K562 (cell line): ENCODE measurements around the gene PIGT. TPM values are rescaled to one million over a fixed set of nuclear protein-coding genes. Genes with fewer than 3 reads are reported as not detected.
A peak's percentile ranks its signal among the peaks of the same experiment; 100 is the strongest.

Source experiments
- ATAC-seq: fragments of 200-7000 bp; cut with Tn5 transposase; 3 replicates; pipeline ENCODE4 v1.9.1; 2020; ENCODE audit warnings: moderate library complexity
- BruUV-seq: library from RNA; stranded (reverse); fragments of 400-500 nt; replicated peaks from 2 replicates; lab custom pipeline; 2021; lab: Mats Ljungman, UMichigan
- CTCF ChIA-PET: fragments of 300-600 bp; formaldehyde crosslinking; extraction: SDS; loops from one replicate; lab custom pipeline; 2021; ENCODE audit warnings: low intra/inter-chr PET ratio; lab: Yijun Ruan, JAX
- POLR2A ChIA-PET: fragments of 300-600, 350-650 bp; sonication (Branson Sonifier 250); formaldehyde crosslinking; extraction: SDS; loops from one replicate; lab custom pipeline; 2021; ENCODE audit warnings: antibody characterized with exemption, inconsistent platforms; lab: Yijun Ruan, JAX
- DNase-seq, 4 experiments: peaks; one replicate each; pipeline versions ENCODE4 v3.0.0 to v3.0.0-alpha.2; 2011 to 2018; ENCODE audit warnings: low spot score in 3 of 4, mixed read lengths in 3 of 4; ENCODE audit errors: extremely low read depth in 1 of 4
- FAIRE-seq: peaks from 2 replicates; lab custom pipeline; 2011; peaks lifted over from hg19 to GRCh38; lab: Jason Lieb, UNC
- H2AFZ ChIP-seq: 2 replicates; pipeline ENCODE4 v1.6.0; 2011; ENCODE audit warnings: low read depth, low read length, control low read depth, inconsistent platforms
- H3K27ac ChIP-seq: fragments of 200-600 bp; 3 replicates; pipeline ENCODE4 v1.8.0; 2011; ENCODE audit warnings: low read depth, mild to moderate bottlenecking, control low read depth, inconsistent platforms, low read length, moderate library complexity, mixed read lengths; ENCODE audit errors: extremely low read depth
- H3K27me3 ChIP-seq, 2 experiments: fragments of 300-600 bp in 1 of 2; 2 replicates in 1 of 2; 3 replicates in 1 of 2; pipeline versions ENCODE4 v1.6.0 to v1.8.0; 2011; ENCODE audit warnings: inconsistent platforms in 2 of 2, low read length in 2 of 2, mild to moderate bottlenecking in 1 of 2, mixed read lengths in 1 of 2, moderate library complexity in 1 of 2; ENCODE audit not compliant: control insufficient read depth in 2 of 2, insufficient read depth in 2 of 2
- H3K36me3 ChIP-seq: fragments of 300-600 bp; 3 replicates; pipeline ENCODE4 v1.8.0; 2011; ENCODE audit warnings: mild to moderate bottlenecking, low read length, inconsistent platforms; ENCODE audit not compliant: control insufficient read depth, insufficient read depth
- H3K4me1 ChIP-seq, 2 experiments: fragments of 200-600 bp in 1 of 2; replicated peaks in 1 of 2; 2 replicates in 1 of 2; 3 replicates in 1 of 2; pipeline versions ENCODE4 v1.5.1 to v1.8.0; 2011; ENCODE audit warnings: inconsistent platforms in 2 of 2, low read length in 2 of 2, mild to moderate bottlenecking in 1 of 2, mixed read lengths in 1 of 2, moderate library complexity in 1 of 2; ENCODE audit not compliant: control insufficient read depth in 2 of 2, insufficient read depth in 2 of 2
- H3K4me2 ChIP-seq: 2 replicates; pipeline ENCODE4 v1.6.1; 2011; ENCODE audit warnings: low read length, control low read depth, inconsistent platforms, mixed read lengths; ENCODE audit not compliant: insufficient read depth
- H3K4me3 ChIP-seq: fragments of 200-600 bp; sonication (generic), shearing (Covaris generic); 2 replicates; pipeline ENCODE4 v1.5.1; 2016; ENCODE audit warnings: control low read depth, inconsistent platforms
- H3K79me2 ChIP-seq: fragments of 200-600 bp; 3 replicates; pipeline ENCODE4 v1.8.0; 2011; ENCODE audit warnings: low read length, inconsistent platforms; ENCODE audit not compliant: control insufficient read depth, insufficient read depth
- H3K9ac ChIP-seq, 2 experiments: 2 replicates each; pipeline versions ENCODE4 v1.6.0 to v1.6.1; 2011; ENCODE audit warnings: low read depth in 2 of 2, low read length in 2 of 2, control low read depth in 1 of 2, inconsistent platforms in 1 of 2, mild to moderate bottlenecking in 1 of 2, mixed read lengths in 1 of 2; ENCODE audit not compliant: insufficient read depth in 1 of 2
- H3K9me1 ChIP-seq: one replicate; pipeline ENCODE4 v1.6.0; 2011; ENCODE audit warnings: inconsistent platforms, mild to moderate bottlenecking, low read length, moderate library complexity; ENCODE audit not compliant: control insufficient read depth, insufficient read depth
- H3K9me3 ChIP-seq: replicated peaks from 2 replicates; pipeline ENCODE4 v1.5.1; 2011; ENCODE audit warnings: low read depth, low read length, inconsistent platforms; ENCODE audit not compliant: control insufficient read depth, insufficient read depth
- H4K20me1 ChIP-seq: replicated peaks from 2 replicates; pipeline ENCODE4 v1.6.1; 2011; ENCODE audit warnings: low read length, inconsistent platforms, mixed read lengths; ENCODE audit not compliant: control insufficient read depth, insufficient read depth
- ARID3A ChIP-seq: IDR thresholded peaks from 2 replicates; pipeline ENCODE4 v1.6.1; 2012; ENCODE audit warnings: low read depth, low read length, improper control_type of control experiment, borderline replicate concordance
- BCL6 ChIP-seq: fragments of 250-450 bp; sonication (Bioruptor Pico); IDR thresholded peaks from 2 replicates; pipeline ENCODE4 v1.4.0; 2020
- CBFA2T2 ChIP-seq: fragments of 450-650 bp; conservative IDR thresholded peaks from 2 replicates; pipeline ENCODE4 v1.6.1; 2017; ENCODE audit warnings: mild to moderate bottlenecking
- CCNT2 ChIP-seq: IDR thresholded peaks from 2 replicates; pipeline ENCODE4 v1.6.1; 2011; ENCODE audit warnings: borderline replicate concordance, low read depth, mild to moderate bottlenecking, moderate library complexity, mixed read lengths, low read length; ENCODE audit not compliant: insufficient read length; ENCODE audit errors: extremely low read depth
- COPS2 ChIP-seq: fragments of 450-650 bp; conservative IDR thresholded peaks from 2 replicates; pipeline ENCODE4 v1.6.1; 2016; ENCODE audit warnings: mild to moderate bottlenecking, moderate library complexity
- ELF2 ChIP-seq: fragments of 250-450 bp; sonication (Bioruptor Pico); IDR thresholded peaks from 2 replicates; pipeline ENCODE4 v1.5.0; 2021; ENCODE audit warnings: mild to moderate bottlenecking
- MECOM ChIP-seq: fragments of 250-450 bp; sonication (Bioruptor Pico); IDR thresholded peaks from 2 replicates; pipeline ENCODE4 v1.8.0; 2022; ENCODE audit warnings: inconsistent platforms
- SLC30A9 ChIP-seq: fragments of 250-450 bp; sonication (Bioruptor Pico); IDR thresholded peaks from 2 replicates; pipeline ENCODE4 v1.8.0; 2022; ENCODE audit warnings: mild to moderate bottlenecking, moderate library complexity
- SREBF1 ChIP-seq: fragments of 150-350 bp; IDR thresholded peaks from 2 replicates; pipeline ENCODE4 v1.6.1; 2014; ENCODE audit warnings: antibody characterized with exemption, low read depth, low read length, borderline replicate concordance
- SRSF1 ChIP-seq: fragments of 200-400 bp; formaldehyde crosslinking; IDR thresholded peaks from 2 replicates; pipeline ENCODE4 v1.6.1; 2017; ENCODE audit warnings: mild to moderate bottlenecking, low read depth, low read length, moderate library complexity
- SRSF3 ChIP-seq: fragments of 200-400 bp; formaldehyde crosslinking; IDR thresholded peaks from 2 replicates; pipeline ENCODE4 v1.6.1; 2016; ENCODE audit warnings: mild to moderate bottlenecking, low read length, moderate library complexity; ENCODE audit not compliant: insufficient read depth
- TSHZ1 ChIP-seq: fragments of 250-450 bp; sonication (Bioruptor Pico); IDR thresholded peaks from 2 replicates; pipeline ENCODE4 v1.4.0; 2020; ENCODE audit warnings: mild to moderate bottlenecking, moderate library complexity
- ZNF347 ChIP-seq: fragments of 450-650 bp; formaldehyde crosslinking; IDR thresholded peaks from 2 replicates; pipeline ENCODE4 v1.4.0; 2020; ENCODE audit warnings: low read depth, mild to moderate bottlenecking, moderate library complexity
- ZNF551 ChIP-seq: fragments of 250-450 bp; sonication (Bioruptor Pico); IDR thresholded peaks from 2 replicates; pipeline ENCODE4 v1.5.0; 2021; ENCODE audit warnings: mild to moderate bottlenecking, moderate library complexity
- ZNF717 ChIP-seq: fragments of 250-450 bp; sonication (Bioruptor Pico); IDR thresholded peaks from 2 replicates; pipeline ENCODE4 v1.5.0; 2021
- WGBS: fragments of 100-300 bp; shearing (Covaris generic); methylation state at CpG from one replicate; pipeline ENCODE4 v1.1.6; 2016; ENCODE audit warnings: low coverage, mixed read lengths; ENCODE audit not compliant: insufficient coverage; ENCODE audit errors: missing lambda C conversion rate; 5-methylcytosine and 5-hydroxymethylcytosine counted together
- in situ Hi-C: fragments of 300-500 bp; cut with MboI; formaldehyde crosslinking; loops from 4 replicates; pipeline ENCODE4 v1.15.0; 2018; ENCODE audit warnings: inconsistent platforms, mixed read lengths
- intact Hi-C: fragments of 100-400 bp; cut with micrococcal nuclease; formaldehyde crosslinking; loops from 2 replicates; pipeline ENCODE4 v1.14.2; 2022
- polyA plus RNA-seq, 8 experiments: library from polyadenylated mRNA; depleted of rRNA in 4 of 8; stranded (reverse) in 5 of 8; unstranded in 3 of 8; fragments of >200 nt; fragmentation: Nextera tagmentation in 2 of 8; fragmentation: Illumina TruSeq in 1 of 8; extraction: Ambion mirVana in 2 of 8; extraction: Trizol in 1 of 8; gene quantifications; 2 replicates each; pipeline versions ENCODE4 v1.2.1 to v1.2.3, GENCODE V29; 2011 to 2014; ENCODE audit warnings: inconsistent platforms in 1 of 8, missing spikeins in 1 of 8
- total RNA-seq, 7 experiments: library from RNA; depleted of rRNA in 6 of 7; stranded (reverse); fragments of >200 nt in 6 of 7; fragmentation: Illumina TruSeq in 2 of 7; extraction: Trizol in 2 of 7; gene quantifications; 2 replicates each; pipeline versions ENCODE4 v1.2.1 to v1.2.3, GENCODE V29; 2011 to 2021; ENCODE audit warnings: low replicate concordance in 1 of 7

Gene PIGT
- total and polyA plus RNA-seq, 9 of the 15 experiments (the other 6 are each of a cell fraction or from before 2014, with no cell fraction given) = 14.6 to 108 (median 46.9) TPM

- ATAC-seq = no peak
- ChIA-PET CTCF (interaction anchor here (0.6 to 2.3 kb wide), 5 partner anchors 50 to 505 kb away, joined by 3 to 17 read pairs (median 8); no protein-coding TSS in a partner anchor), POLR2A (interaction anchor here (1.1 to 3.6 kb wide), 6 partner anchors 9 to 57 kb away, joined by 3 to 38 read pairs (median 8); partner anchors contain the start of genes SDC4 and SYS1)
- peak overlapping the region; percentile 94 for H2AFZ ChIP-seq
- no peaks in the 10 kb centered on the region for H4K20me1 ChIP-seq
- no peaks in the 10 kb centered on the region for H3K79me2 ChIP-seq
- H3K36me3 ChIP-seq = peaks cover 9% of the 10 kb centered on the region; the same call in 2 of the 3 replicates
- no peak for TF ChIP-seq COPS2
- TF ChIP-seq ZNF551 (CRISPR knock-in tag) = no peak
- no peak for TF ChIP-seq SREBF1
- TF ChIP-seq ELF2 (CRISPR knock-in tag) = no peak
- TF ChIP-seq MECOM (CRISPR knock-in tag) = no peak
- no peak for TF ChIP-seq BCL6 (CRISPR knock-in tag)
- no peak for TF ChIP-seq SRSF1
- no peak for TF ChIP-seq SRSF3
- no peak for TF ChIP-seq CCNT2
- TF ChIP-seq CBFA2T2 = no peak
- TF ChIP-seq ZNF347 (CRISPR knock-in tag) = no peak
- TF ChIP-seq TSHZ1 = no peak
- TF ChIP-seq ZNF717 = no peak
- TF ChIP-seq ARID3A = no peak
- no peak for TF ChIP-seq SLC30A9
- intact Hi-C loops = loop anchor here (1.0 to 5.0 kb wide), 2 partner anchors 49 to 400 kb away; no protein-coding TSS in a partner anchor
- no peaks in the 10 kb centered on the region for H3K9me1 ChIP-seq
- no peak for DNase-seq
- H3K4me1 ChIP-seq = peaks cover 7 to 15% of the 10 kb centered on the region in 2 experiments; a peak in 4 of 5 replicates
- in situ Hi-C loops = loop anchor here (5.0 kb wide), 1 partner anchor 65 kb away; no protein-coding TSS in a partner anchor
- peak overlapping the region; percentile 90 for H3K4me2 ChIP-seq
- H3K9ac ChIP-seq = peak overlapping the region; percentile 61 to 90
- peak overlapping the region; percentile 74 for H3K27ac ChIP-seq
- WGBS = 89% methylated on average over 24 of the region's 30 CpGs
- no peak for FAIRE-seq
- no peaks in the 10 kb centered on the region for H3K27me3 ChIP-seq
- no peaks in the 10 kb centered on the region for H3K9me3 ChIP-seq
- BruUV-seq = no TSS peak
- H3K4me3 ChIP-seq = no peak overlapping the region
Measured at GRCh38 chr20:45372646-45373352, 43.1 kb upstream of the PIGT start.
